GM21576 (cell line): ENCODE results near the gene RELCH.

Experiments
- ATAC-seq: cut with Tn5 transposase; IDR thresholded peaks from one replicate; pipeline ENCODE4 v1.9.1; 2021; ENCODE audit warnings: mild to moderate bottlenecking, moderate library complexity; ENCODE audit not compliant: unreplicated experiment

RELCH gene

DNA sequence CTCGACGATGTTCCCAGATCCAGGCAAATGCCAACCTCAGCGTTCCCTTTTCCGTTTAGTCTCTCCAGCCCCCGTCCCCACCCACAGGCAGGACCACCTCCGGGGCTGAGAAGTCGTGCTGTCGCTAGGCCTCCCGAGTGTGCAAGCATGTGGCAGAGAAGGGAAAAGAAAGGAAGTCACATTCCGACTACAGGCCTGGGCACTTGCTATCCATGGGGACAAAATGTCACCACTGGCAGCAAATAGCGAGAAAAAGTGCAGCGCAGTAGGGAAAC is 619 bp upstream of the RELCH start:
- ATAC-seq: peak; percentile 6

DNA sequence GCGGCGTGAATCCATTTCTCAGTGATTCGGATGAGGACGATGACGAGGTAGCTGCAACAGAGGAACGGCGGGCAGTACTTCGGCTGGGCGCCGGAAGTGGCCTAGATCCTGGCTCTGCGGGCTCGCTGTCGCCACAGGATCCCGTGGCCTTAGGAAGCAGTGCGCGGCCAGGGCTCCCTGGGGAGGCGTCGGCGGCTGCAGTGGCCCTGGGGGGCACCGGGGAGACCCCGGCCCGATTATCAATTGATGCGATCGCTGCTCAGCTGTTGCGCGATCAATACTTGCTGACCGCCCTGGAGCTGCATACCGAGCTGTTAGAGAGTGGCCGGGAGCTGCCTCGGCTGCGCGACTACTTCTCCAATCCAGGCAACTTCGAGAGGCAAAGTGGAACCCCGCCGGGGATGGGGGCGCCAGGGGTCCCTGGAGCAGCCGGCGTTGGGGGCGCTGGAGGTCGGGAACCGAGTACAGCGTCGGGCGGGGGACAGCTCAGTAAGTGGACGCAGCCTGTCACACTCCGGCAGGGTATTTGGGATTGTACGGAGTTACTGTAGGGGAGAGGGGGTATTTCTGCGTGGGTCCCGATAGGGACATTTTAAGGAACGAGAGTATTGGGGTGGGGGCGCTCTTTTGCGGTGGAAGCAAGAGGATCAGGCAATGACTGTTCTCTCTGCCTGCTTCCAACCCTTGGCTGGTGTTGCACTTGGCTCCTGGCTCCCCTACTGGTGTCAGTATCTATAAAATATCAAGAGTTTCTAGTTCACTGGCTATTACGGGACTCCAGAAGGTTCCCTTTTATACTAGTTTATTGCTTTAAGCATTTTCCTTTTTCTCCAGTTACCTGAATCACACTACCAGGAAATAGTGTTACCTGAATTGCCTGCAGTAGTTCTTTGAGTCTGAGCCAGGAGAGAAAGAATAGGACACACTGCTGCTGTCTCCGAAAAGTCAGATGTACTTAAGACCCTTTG is 772 bp downstream of the RELCH start:
- ATAC-seq: no peak

DNA sequence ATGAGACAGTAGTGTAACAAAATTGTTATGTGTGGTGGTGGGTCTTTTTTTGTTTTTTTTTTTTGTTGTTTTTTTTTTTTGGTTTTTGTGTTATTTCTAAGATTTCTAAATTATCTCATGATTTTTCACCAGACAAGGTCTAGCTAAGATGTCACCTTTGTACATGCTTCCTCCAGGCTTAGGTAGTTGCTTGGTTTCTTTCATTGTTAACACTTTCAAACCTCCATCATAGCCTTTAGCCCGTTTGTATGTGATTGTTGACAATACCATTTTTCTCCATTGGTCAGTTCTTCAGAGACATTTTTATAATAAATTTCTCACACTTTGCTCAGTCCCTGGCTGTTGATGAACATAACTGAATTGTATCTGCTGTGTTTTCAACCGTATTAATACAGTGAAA is 2.2 kb downstream of the RELCH start:
- no peak for ATAC-seq

DNA sequence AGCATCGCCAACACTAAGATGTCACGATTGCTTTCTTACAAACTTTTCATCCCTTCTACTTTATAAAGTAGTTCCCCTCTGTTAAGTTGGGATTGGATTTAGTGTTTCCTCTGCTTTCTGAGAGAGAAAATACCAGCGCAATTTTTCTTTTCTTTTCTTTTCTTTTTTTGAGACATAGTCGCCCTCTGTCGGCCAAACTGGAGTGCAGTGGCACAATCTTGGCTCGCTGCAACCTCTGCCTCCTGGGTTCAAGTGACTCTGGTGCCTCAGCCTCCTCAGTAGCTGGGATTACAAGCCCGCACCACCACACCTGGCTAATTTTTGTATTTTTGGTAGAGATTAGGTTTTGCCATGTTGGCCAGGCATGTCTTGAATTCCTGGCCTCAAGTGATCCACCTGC is 9.0 kb downstream of the RELCH start:
- ATAC-seq: no peak

DNA sequence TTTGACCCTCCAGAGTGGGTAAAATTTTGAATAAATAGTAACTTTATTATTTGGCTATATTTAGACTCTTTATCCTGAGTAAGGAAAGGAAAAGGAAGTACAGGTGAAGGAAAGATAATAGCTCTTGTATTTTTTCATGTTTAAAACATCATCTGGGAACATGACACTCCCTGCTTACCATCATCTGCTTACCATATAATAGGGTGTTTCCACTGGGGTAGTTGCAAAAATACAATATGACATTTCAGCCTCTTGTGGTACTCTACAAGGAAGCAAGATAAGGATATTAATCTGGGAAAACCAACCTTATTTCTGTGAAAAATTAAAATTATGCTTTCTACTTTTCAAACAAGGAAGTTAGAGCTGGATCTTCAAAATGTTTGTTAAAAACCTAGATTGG is 9.9 kb downstream of the RELCH start:
- no peak for ATAC-seq

DNA sequence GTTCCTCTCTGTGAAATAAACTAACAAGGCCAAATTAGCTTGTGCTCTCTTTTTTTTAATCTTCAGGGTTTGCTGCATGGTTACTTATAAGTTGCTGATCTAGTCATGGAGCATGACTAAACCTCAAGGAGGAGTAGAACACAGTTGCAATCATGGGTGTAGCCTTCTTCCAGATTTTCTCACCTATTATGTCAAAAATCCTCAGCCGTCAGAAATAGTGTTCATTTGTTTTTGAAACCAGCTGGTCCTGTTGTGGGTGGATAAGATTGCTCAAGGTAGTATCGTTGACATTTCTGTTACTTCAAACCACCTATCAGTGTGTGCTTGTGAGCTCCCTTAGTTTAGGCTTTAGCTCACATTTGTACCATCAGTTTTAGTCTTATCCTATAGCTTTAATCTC is 11.2 kb downstream of the RELCH start:
- ATAC-seq: no peak

DNA sequence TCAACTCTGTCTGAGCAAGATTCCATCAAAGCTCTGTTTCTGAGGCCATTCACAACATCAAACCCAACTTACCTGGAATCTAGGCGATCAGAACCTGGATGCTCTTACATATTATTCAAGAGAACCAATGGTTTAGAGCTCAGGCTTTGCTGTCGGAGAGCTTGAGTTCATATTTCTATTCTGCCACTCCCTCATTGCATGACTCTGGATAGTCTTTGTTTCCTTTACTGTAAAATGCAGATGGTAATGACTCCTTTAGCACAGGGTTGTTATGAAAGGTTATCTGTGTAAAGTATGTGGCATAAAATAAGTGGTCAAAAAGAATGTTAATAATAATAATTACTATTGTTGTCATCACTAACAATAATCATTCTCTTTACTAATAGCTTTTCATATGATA is 12.6 kb downstream of the RELCH start:
- ATAC-seq: no peak

DNA sequence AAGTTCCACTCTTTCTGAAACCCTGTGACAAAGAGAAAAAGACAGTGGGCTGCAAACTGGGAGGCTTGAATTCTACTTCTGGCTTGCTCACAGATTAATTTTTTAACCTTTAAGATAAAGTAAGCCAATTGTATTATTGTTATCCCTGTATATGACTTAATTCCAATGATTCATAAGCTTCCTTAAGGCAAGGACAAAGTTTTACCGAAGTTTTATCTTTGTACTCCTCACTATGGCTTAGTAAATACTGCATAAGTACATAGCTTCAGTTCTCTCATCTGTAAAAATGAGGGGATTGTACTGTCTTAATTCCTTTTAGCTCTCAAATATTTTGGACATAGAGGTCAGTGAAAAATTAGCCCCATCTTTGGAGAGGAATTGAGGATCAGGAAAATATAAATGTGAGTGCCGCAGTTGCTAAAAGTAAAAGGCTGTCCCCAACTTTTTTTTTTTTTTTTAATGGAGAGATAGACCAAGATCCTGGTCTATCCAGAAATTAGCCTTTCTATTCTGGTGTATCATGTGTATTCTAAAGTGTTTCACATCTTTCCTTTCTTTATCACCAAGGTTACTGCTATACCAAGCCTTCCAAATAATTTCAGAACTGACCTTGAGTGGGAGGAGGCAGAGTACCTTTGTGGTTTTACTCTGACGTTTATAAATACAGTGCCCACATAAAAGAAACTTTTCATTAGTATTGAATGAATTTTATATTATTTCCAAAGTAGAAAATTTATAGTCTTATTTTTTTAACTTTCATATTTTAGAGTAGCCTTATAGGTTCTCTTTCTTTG is 13.3 kb downstream of the RELCH start:
- no peak for ATAC-seq

DNA sequence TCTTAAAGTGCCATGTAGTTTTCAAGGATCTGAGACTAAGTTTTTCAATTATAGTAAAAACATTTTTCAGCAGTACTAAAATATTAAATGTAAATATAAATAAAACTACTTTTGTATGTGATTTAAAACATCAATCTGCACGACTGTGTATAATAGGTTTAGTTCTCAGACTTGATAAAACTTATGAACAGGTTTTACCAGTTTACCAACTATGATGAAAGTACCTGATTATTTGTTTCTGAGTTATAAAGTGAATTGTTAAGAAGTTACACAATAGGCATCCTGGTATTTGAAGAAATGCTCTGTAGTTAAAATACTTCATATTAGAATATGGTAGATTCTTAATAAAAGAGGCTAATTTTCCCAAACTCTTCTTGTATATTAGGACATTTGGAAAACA is 14.8 kb downstream of the RELCH start:
- no peak for ATAC-seq

DNA sequence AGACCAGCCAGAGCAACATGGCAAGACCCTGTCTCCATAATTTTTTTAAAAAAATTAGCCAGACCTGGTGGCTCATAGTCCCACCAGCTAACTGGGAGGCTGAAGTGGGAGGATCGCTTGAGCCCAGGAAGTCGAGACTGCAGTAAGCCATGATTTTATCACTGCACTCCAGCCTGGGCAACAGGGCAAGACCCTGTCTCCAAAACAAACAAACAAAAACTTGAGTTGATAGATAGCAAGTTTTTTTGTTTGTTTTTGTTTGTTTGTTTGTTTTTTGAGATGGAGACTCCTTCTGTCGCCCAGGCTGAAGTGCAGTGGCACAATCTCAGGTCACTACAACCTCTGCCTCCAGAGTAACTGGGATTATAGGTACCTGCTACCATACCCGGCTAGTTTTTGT is 18.8 kb downstream of the RELCH start:
- ATAC-seq: no peak

DNA sequence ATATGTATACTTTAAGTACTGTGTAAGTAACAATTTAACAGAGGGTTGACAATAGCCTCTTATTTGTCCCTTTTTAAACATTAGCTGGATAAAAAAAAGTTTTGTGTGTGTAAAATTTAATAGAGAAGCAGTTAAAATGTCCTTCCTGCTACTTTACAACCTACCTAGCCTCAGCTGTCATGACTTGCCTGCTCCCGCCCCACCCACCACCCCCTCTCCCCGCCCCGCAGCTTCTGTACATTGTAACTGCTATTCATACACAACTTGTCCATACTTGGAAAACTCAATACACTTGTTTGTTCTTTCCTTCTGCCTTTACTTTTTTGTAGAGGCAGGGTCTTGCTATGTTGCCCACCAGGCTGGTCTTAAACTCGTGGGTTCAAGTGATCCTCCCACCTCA is 19.5 kb downstream of the RELCH start:
- no peak for ATAC-seq

DNA sequence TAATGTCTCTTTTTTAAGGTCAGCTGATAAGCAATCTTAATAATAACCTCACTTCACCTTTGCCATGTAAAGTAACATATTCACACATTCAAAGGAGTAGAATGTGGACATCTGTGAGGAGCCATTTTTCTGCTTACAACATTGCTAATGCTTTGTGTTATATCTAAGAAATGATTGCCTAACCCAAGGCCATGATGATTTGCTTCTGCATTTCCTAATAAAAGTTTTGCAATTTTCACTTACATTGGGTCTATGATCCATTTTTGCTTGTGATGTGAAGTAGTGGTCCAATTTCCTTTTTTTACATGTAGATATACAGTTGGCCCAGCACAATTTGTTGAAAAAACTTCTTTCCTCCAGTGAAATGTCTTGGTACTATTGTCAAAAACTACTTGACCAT is 22.0 kb downstream of the RELCH start:
- no peak for ATAC-seq

DNA sequence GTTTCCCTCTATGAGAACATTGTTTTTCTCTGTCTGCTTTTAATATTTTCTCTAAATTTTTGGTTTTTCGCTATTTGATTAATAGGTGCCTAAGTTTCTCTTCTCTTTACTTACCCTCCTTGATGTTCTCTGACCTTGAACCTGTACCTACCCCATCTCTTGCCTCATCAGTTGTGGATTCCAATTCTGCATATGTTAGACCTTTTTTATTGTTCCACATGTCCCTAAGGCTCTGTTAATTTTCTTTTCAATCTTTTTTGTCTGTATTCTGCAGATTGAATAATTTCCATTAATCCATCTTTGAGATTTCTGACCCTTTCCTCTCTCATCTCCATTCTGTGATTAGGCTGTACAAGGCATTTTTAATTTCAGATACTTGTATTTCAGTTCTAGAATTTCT is 23.1 kb downstream of the RELCH start:
- ATAC-seq: no peak

DNA sequence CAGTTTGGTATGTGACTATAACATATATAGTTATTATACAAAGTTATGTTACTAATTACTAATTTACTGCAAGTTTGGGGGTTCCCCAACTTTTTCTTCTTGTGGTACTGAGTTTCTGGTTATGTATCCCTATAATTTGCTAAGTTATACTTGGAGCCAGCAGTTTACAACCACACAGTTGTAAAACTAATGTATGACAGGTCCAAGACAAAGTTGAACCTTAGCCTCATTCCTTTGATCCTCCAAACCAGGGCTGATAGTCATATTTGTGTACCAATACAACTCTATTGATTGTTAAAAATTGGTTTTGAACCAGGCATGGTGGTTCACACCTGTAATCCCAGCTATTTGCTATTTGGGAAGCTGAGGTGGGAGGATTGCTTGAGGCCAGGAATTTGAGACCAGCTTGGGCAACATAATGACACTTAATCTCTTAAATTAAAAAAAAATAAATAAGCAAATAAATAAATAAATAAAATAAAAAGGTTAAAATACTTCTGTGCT is 24.3 kb downstream of the RELCH start:
- ATAC-seq: no peak

DNA sequence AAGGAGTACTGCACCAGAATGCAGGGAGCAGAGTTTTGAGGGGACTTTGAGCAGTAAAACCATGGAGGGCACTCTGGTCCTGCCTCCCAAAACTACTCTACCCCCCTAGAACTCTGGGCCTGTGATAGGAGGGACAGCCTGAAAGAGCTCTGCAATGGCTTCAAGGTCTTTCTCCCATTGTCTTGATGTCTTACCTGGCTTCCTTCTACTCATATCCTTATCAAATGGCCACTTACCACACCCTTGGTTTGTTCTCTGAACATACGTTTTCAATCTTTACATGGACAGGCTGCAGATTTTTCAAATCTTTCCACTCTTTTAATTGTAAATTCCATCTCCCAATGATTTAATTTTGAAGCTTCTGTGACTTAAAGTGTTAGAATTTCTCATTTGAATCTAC is 27.7 kb downstream of the RELCH start:
- ATAC-seq: no peak

DNA sequence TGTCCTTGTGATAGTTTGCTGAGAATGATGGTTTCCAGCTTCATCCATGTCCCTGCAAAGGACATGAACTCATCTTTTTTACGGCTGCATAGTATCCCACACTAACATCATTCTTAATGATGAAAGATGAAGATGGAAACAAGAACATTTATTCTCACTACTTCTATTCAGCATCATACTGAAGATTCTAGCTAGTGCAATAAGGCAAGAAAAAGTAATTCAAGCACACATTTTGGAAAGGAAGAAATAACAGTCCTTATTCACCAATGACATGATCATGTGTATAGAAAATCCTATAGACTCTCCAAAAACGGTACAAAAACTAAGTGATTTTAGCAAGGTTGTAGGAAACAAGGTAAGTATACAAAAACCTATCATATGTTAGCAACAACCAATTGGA is 37.2 kb downstream of the RELCH start:
- ATAC-seq: no peak

DNA sequence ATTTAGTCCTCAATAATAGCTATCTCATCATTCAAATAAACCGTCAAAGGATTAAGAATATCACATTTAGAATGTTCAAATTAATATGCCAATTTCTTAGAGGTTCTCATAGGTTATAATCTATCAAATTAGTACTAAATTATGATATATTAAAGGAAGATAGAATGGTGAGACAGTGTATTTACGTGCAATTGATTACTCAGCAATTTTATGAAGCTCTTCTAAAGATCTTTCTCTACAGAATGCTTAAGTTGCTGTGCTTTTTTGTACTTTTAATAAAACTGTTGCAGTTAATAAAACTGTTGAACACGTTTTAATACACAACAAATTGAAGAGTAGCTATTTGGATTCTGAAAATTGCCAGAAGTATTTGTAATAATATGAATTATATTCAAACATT is 39.0 kb downstream of the RELCH start:
- no peak for ATAC-seq

DNA sequence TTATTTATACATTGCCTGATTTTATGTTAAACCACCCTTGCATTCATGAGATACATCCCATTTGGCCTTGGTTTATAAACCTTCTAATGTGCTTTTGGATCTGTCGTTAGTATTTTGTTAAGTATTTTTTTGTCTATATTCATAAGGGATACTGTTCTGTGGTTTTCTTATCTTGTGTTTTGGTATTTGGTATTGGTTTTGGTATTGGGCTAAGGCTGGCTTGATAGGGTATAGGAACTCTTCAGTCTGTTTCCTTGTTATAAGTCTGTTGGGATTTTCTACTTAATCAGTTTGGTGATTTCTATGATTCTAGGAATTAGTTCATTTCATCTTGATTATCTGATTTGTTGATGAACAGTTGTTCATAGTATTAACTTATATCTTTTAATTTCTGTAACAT is 49.2 kb downstream of the RELCH start:
- no peak for ATAC-seq

DNA sequence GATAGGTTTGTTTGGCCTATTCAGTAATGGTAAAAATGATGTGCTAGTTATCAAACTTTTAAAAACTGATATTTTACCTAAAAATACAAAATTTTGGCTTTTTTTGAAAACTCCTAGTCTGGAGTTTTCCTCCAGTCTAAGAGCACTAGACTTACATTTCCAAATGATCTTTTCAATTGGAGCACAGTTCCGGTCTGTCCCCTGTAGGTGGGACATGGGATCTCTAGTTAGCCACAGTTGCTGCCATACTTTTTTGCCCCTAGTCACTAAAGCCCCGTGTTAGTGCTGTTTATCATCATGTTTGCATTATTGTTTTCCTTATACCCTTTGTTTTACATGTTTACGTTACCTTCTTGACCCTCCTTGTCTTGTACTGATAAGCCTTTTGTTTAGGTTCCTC is 52.4 kb downstream of the RELCH start:
- ATAC-seq: no peak

DNA sequence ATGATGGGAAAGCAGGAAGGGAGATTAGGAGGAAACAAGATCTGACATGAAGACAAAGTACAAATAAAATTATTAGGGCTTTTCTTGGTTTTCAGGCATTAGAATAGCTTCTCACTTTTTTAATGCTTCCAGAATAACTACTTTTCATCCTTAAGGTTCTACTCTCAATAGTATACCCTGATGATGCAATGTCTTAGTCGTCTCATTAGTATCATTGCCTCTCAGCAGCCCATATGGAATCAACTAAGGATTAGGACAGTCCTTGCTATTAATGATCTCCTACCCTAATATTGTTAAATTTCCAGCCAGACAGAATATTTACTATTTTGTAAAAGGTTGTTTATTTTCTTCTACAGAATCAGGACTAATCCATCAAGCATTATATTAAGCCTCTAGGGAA is 55.9 kb downstream of the RELCH start:
- ATAC-seq: no peak

DNA sequence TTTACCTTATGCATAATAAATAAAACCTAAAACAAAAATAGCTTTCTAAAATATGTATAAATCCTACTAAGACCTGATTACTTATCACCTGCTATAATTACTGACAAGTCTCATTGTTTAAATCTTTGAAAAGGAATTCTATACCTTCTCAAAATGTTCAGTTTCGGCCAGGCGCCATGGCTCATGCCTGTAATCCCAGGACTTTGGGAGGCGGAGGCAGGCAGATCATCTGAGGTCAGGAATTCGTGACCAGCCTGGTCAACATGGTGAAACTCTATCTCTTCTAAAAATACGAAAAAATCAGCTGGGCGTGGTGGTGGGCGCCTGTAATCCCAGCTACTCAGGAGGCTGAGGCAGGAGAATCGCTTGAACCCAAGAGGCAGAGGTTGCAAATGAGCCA is 58.1 kb downstream of the RELCH start:
- ATAC-seq: no peak

DNA sequence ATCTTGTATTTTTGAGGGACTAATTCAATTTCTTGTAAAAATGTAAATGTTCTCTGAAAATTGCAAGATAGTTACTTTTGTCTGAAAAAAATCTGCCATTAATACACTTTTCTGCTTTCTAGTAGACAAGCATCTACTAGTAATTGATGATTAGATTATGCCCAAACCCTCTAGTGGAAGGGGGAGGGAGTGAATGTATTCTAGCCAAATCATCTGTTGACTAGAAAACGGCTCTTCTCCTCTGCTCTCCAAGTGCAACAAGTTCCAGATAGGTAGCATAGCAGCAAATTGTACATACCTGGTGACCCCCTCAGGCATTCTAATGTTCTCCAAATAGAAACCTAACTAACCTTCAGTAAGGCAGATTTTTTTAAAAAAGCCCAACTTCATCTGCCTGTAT is 58.6 kb downstream of the RELCH start:
- ATAC-seq: no peak
